ENCODE measurements around the gene IZUMO4. TPM values are rescaled to one million over a fixed set of nuclear protein-coding genes. Genes with fewer than 3 reads are reported as not detected.

The IZUMO4 gene
- total RNA-seq, 2 donors from 2014 or later: 0.67 to 1.4 TPM

- Histone ChIP-seq H3K9me3 (no peaks in the 10 kb centered on the region), H3K4me3 (no peak overlapping the region), H3K36me3 (peaks cover 42% of the 10 kb centered on the region), H3K4me1 (peaks cover 0 to 10% of the 10 kb centered on the region in 2 donors), H3K27me3 (no peaks in the 10 kb centered on the region), H3K27ac (no peak overlapping the region)
- DNase-seq (ENCODE audit: low spot score): no peak
- TF ChIP-seq CTCF (IDR thresholded peaks at IDR 0.05): no peak
Observed at GRCh38 chr19:2100719-2101061, 4.0 kb downstream of the IZUMO4 start.

GRCh38 chr19:2101417-2102335 lies 5.0 kb downstream of the IZUMO4 start:
- no peak for DNase-seq (ENCODE audit: low spot score)
- Histone ChIP-seq H3K9me3 (no peaks in the 10 kb centered on the region), H3K4me1 (peaks cover 0 to 10% of the 10 kb centered on the region in 2 donors), H3K27me3 (no peaks in the 10 kb centered on the region), H3K27ac (no peak overlapping the region), H3K4me3 (no peak overlapping the region), H3K36me3 (peaks cover 52% of the 10 kb centered on the region)
- no peak for TF ChIP-seq CTCF (IDR thresholded peaks at IDR 0.05)

GRCh38 chr19:2103045-2103707 lies 6.5 kb downstream of the IZUMO4 start:
- H3K36me3 ChIP-seq: peaks cover 61% of the 10 kb centered on the region
- no peak for TF ChIP-seq CTCF (IDR thresholded peaks at IDR 0.05)
- H3K9me3 ChIP-seq: no peaks in the 10 kb centered on the region
- H3K4me3 ChIP-seq: no peak overlapping the region
- no peak overlapping the region for H3K27ac ChIP-seq
- DNase-seq (ENCODE audit: low spot score): no peak
- H3K27me3 ChIP-seq: no peaks in the 10 kb centered on the region
- no peaks in the 10 kb centered on the region for H3K4me1 ChIP-seq

- Histone ChIP-seq H3K4me3 (no peak overlapping the region), H3K27ac (no peak overlapping the region), H3K4me1 (no peaks in the 10 kb centered on the region), H3K9me3 (no peaks in the 10 kb centered on the region), H3K36me3 (peaks cover 81% of the 10 kb centered on the region), H3K27me3 (no peaks in the 10 kb centered on the region)
- no peak for DNase-seq (ENCODE audit: low spot score)
- TF ChIP-seq CTCF (IDR thresholded peaks at IDR 0.05): no peak
Observed at GRCh38 chr19:2108251-2109016, 11.7 kb downstream of the IZUMO4 start.

GRCh38 chr19:2109046-2109864 lies 12.5 kb downstream of the IZUMO4 start:
- no peak overlapping the region for H3K27ac ChIP-seq
- no peak for TF ChIP-seq CTCF (IDR thresholded peaks at IDR 0.05)
- no peaks in the 10 kb centered on the region for H3K4me1 ChIP-seq
- no peak overlapping the region for H3K4me3 ChIP-seq
- DNase-seq (ENCODE audit: low spot score): no peak
- no peaks in the 10 kb centered on the region for H3K9me3 ChIP-seq
- H3K27me3 ChIP-seq: no peaks in the 10 kb centered on the region
- H3K36me3 ChIP-seq: peaks cover 90% of the 10 kb centered on the region
